Measurements from ENCODE around the gene ARX.
A peak's percentile ranks its signal among the peaks of the same experiment; 100 is the strongest.

ARX gene

GRCh38 chrX:25013632-25014365 is 2.0 kb downstream of the ARX start:
- no peaks in the 10 kb centered on the region for H3K36me3 ChIP-seq (ENCODE audit: control insufficient read depth, insufficient read depth, low read length)
- H3K9me3 ChIP-seq (ENCODE audit: control insufficient read depth, insufficient read depth, low read length), result no peaks in the 10 kb centered on the region
- peaks cover 21% of the 10 kb centered on the region for H3K4me1 ChIP-seq (ENCODE audit: control insufficient read depth, insufficient read depth, low read length)
- peaks cover 97% of the 10 kb centered on the region for H3K27me3 ChIP-seq (ENCODE audit: control insufficient read depth, insufficient read depth, low read length)
- no peak overlapping the region for H3K9ac ChIP-seq (ENCODE audit: low read depth, low read length)
- H3K4me3 ChIP-seq (ENCODE audit: low read depth, low read length), result peak overlapping the region; percentile 26

- Histone ChIP-seq H3K27me3 (ENCODE audit: control insufficient read depth, insufficient read depth, low read length) (peaks cover 97% of the 10 kb centered on the region), H3K9me3 (ENCODE audit: control insufficient read depth, insufficient read depth, low read length) (no peaks in the 10 kb centered on the region), H3K4me3 (ENCODE audit: low read depth, low read length) (peak overlapping the region; percentile 45), H3K36me3 (ENCODE audit: control insufficient read depth, insufficient read depth, low read length) (no peaks in the 10 kb centered on the region), H3K4me1 (ENCODE audit: control insufficient read depth, insufficient read depth, low read length) (peaks cover 18% of the 10 kb centered on the region), H3K9ac (ENCODE audit: low read depth, low read length) (no peak overlapping the region)
These were observed 2.8 kb downstream of the ARX start for GRCh38 chrX:25012793-25013631.

GRCh38 chrX:25012433-25012735 is 3.4 kb downstream of the ARX start:
- H3K9ac ChIP-seq (ENCODE audit: low read depth, low read length), result no peak overlapping the region
- peaks cover 97% of the 10 kb centered on the region for H3K27me3 ChIP-seq (ENCODE audit: control insufficient read depth, insufficient read depth, low read length)
- peak overlapping the region; percentile 45 for H3K4me3 ChIP-seq (ENCODE audit: low read depth, low read length)
- H3K4me1 ChIP-seq (ENCODE audit: control insufficient read depth, insufficient read depth, low read length), result peaks cover 20% of the 10 kb centered on the region
- H3K9me3 ChIP-seq (ENCODE audit: control insufficient read depth, insufficient read depth, low read length), result no peaks in the 10 kb centered on the region
- H3K36me3 ChIP-seq (ENCODE audit: control insufficient read depth, insufficient read depth, low read length), result no peaks in the 10 kb centered on the region

GRCh38 chrX:25011589-25012432 is 4.0 kb downstream of the ARX start:
- H3K27me3 ChIP-seq (ENCODE audit: control insufficient read depth, insufficient read depth, low read length), result peaks cover 94% of the 10 kb centered on the region
- peaks cover 17% of the 10 kb centered on the region for H3K4me1 ChIP-seq (ENCODE audit: control insufficient read depth, insufficient read depth, low read length)
- H3K9me3 ChIP-seq (ENCODE audit: control insufficient read depth, insufficient read depth, low read length), result no peaks in the 10 kb centered on the region
- no peak overlapping the region for H3K9ac ChIP-seq (ENCODE audit: low read depth, low read length)
- peak overlapping the region; percentile 26 for H3K4me3 ChIP-seq (ENCODE audit: low read depth, low read length)
- no peaks in the 10 kb centered on the region for H3K36me3 ChIP-seq (ENCODE audit: control insufficient read depth, insufficient read depth, low read length)

- Histone ChIP-seq H3K36me3 (ENCODE audit: control insufficient read depth, insufficient read depth, low read length) (no peaks in the 10 kb centered on the region), H3K9ac (ENCODE audit: low read depth, low read length) (no peak overlapping the region), H3K9me3 (ENCODE audit: control insufficient read depth, insufficient read depth, low read length) (no peaks in the 10 kb centered on the region), H3K27me3 (ENCODE audit: control insufficient read depth, insufficient read depth, low read length) (peaks cover 94% of the 10 kb centered on the region), H3K4me3 (ENCODE audit: low read depth, low read length) (peak overlapping the region; percentile 26), H3K4me1 (ENCODE audit: control insufficient read depth, insufficient read depth, low read length) (peaks cover 20% of the 10 kb centered on the region)
These were observed 4.8 kb downstream of the ARX start for GRCh38 chrX:25010784-25011588.

- H3K27me3 ChIP-seq (ENCODE audit: control insufficient read depth, insufficient read depth, low read length), result peaks cover 94% of the 10 kb centered on the region
- H3K9me3 ChIP-seq (ENCODE audit: control insufficient read depth, insufficient read depth, low read length), result no peaks in the 10 kb centered on the region
- H3K9ac ChIP-seq (ENCODE audit: low read depth, low read length), result no peak overlapping the region
- H3K4me3 ChIP-seq (ENCODE audit: low read depth, low read length), result no peak overlapping the region
- no peaks in the 10 kb centered on the region for H3K36me3 ChIP-seq (ENCODE audit: control insufficient read depth, insufficient read depth, low read length)
- H3K4me1 ChIP-seq (ENCODE audit: control insufficient read depth, insufficient read depth, low read length), result peaks cover 18% of the 10 kb centered on the region
These were observed 6.4 kb downstream of the ARX start for GRCh38 chrX:25009407-25009806.

GRCh38 chrX:25007059-25008053 is 8.4 kb downstream of the ARX start:
- peaks cover 22% of the 10 kb centered on the region for H3K4me1 ChIP-seq (ENCODE audit: control insufficient read depth, insufficient read depth, low read length)
- H3K27me3 ChIP-seq (ENCODE audit: control insufficient read depth, insufficient read depth, low read length), result peaks cover 95% of the 10 kb centered on the region
- H3K9me3 ChIP-seq (ENCODE audit: control insufficient read depth, insufficient read depth, low read length), result no peaks in the 10 kb centered on the region
- no peak overlapping the region for H3K9ac ChIP-seq (ENCODE audit: low read depth, low read length)
- H3K36me3 ChIP-seq (ENCODE audit: control insufficient read depth, insufficient read depth, low read length), result no peaks in the 10 kb centered on the region
- H3K4me3 ChIP-seq (ENCODE audit: low read depth, low read length), result peak overlapping the region; percentile 32

GRCh38 chrX:25006586-25007058 is 9.1 kb downstream of the ARX start:
- Histone ChIP-seq H3K27me3 (ENCODE audit: control insufficient read depth, insufficient read depth, low read length) (peaks cover 91% of the 10 kb centered on the region), H3K4me3 (ENCODE audit: low read depth, low read length) (peak overlapping the region; percentile 22), H3K9ac (ENCODE audit: low read depth, low read length) (no peak overlapping the region), H3K36me3 (ENCODE audit: control insufficient read depth, insufficient read depth, low read length) (no peaks in the 10 kb centered on the region), H3K9me3 (ENCODE audit: control insufficient read depth, insufficient read depth, low read length) (no peaks in the 10 kb centered on the region), H3K4me1 (ENCODE audit: control insufficient read depth, insufficient read depth, low read length) (peaks cover 24% of the 10 kb centered on the region)

GRCh38 chrX:25005382-25006185 is 10.2 kb downstream of the ARX start:
- peaks cover 26% of the 10 kb centered on the region for H3K4me1 ChIP-seq (ENCODE audit: control insufficient read depth, insufficient read depth, low read length)
- no peaks in the 10 kb centered on the region for H3K36me3 ChIP-seq (ENCODE audit: control insufficient read depth, insufficient read depth, low read length)
- H3K9me3 ChIP-seq (ENCODE audit: control insufficient read depth, insufficient read depth, low read length), result no peaks in the 10 kb centered on the region
- peak overlapping the region; percentile 43 for H3K4me3 ChIP-seq (ENCODE audit: low read depth, low read length)
- no peak overlapping the region for H3K9ac ChIP-seq (ENCODE audit: low read depth, low read length)
- peaks cover 91% of the 10 kb centered on the region for H3K27me3 ChIP-seq (ENCODE audit: control insufficient read depth, insufficient read depth, low read length)

GRCh38 chrX:25005034-25005381 is 10.8 kb downstream of the ARX start:
- H3K4me3 ChIP-seq (ENCODE audit: low read depth, low read length), result peak overlapping the region; percentile 43
- H3K27me3 ChIP-seq (ENCODE audit: control insufficient read depth, insufficient read depth, low read length), result peaks cover 89% of the 10 kb centered on the region
- H3K9ac ChIP-seq (ENCODE audit: low read depth, low read length), result no peak overlapping the region

More at GRCh38 chrX:25005034-25005381, 10.8 kb downstream of the ARX start:
- no peaks in the 10 kb centered on the region for H3K9me3 ChIP-seq (ENCODE audit: control insufficient read depth, insufficient read depth, low read length)
- peaks cover 30% of the 10 kb centered on the region for H3K4me1 ChIP-seq (ENCODE audit: control insufficient read depth, insufficient read depth, low read length)
- no peaks in the 10 kb centered on the region for H3K36me3 ChIP-seq (ENCODE audit: control insufficient read depth, insufficient read depth, low read length)

Measured in iPS-15b (cell line).